GM23338 (cell line): Measurements from ENCODE around the gene DAZAP1. TPM values are rescaled to one million over a fixed set of nuclear protein-coding genes. Genes with fewer than 3 reads are reported as not detected.
A peak's percentile ranks its signal among the peaks of the same experiment; 100 is the strongest.

ENCODE experiments used
- ATAC-seq: fragments of 200-7000 bp; cut with Tn5 transposase; 3 replicates; pipeline ENCODE4 v1.9.1; 2020
- DNase-seq: peaks from one replicate; pipeline ENCODE4 v3.0.0-alpha.2; 2015; ENCODE audit warnings: low spot score
- H2AFZ ChIP-seq: fragments of 200-600 bp; sonication (generic); 2 replicates; pipeline ENCODE4 v1.8.0; 2016; ENCODE audit warnings: antibody characterized with exemption, mild to moderate bottlenecking, moderate library complexity
- H3F3A ChIP-seq: fragments of 200-600 bp; sonication (generic); replicated peaks from 2 replicates; pipeline ENCODE4 v1.8.0; 2017; ENCODE audit warnings: antibody characterized with exemption, mixed run types, low read depth
- H3K27ac ChIP-seq: fragments of 200-600 bp; sonication (generic); 2 replicates; pipeline ENCODE4 v1.6.1; 2016; ENCODE audit warnings: low read depth
- H3K27me3 ChIP-seq: fragments of 200-600 bp; sonication (generic); 2 replicates; pipeline ENCODE4 v1.8.0; 2016; ENCODE audit warnings: mild to moderate bottlenecking, mixed run types, moderate library complexity; ENCODE audit not compliant: insufficient read depth
- H3K36me3 ChIP-seq: fragments of 200-600 bp; sonication (generic); 2 replicates; pipeline ENCODE4 v1.8.0; 2016; ENCODE audit warnings: mild to moderate bottlenecking; ENCODE audit not compliant: insufficient read depth
- H3K4me1 ChIP-seq: fragments of 200-600 bp; sonication (generic); 2 replicates; pipeline ENCODE4 v1.8.0; 2016; ENCODE audit warnings: mild to moderate bottlenecking, moderate library complexity; ENCODE audit not compliant: insufficient read depth
- H3K4me2 ChIP-seq: fragments of 200-600 bp; sonication (generic); 2 replicates; pipeline ENCODE4 v1.7.1; 2017; ENCODE audit warnings: mixed run types
- H3K4me3 ChIP-seq: fragments of 200-600 bp; sonication (generic); 2 replicates; pipeline ENCODE4 v1.6.1; 2016; ENCODE audit warnings: mixed run types
- H3K79me2 ChIP-seq: fragments of 200-600 bp; sonication (generic); replicated peaks from 2 replicates; pipeline ENCODE4 v1.8.0; 2017; ENCODE audit warnings: mild to moderate bottlenecking; ENCODE audit not compliant: insufficient read depth
- H3K9me2 ChIP-seq: fragments of 200-600 bp; sonication (generic); 2 replicates; pipeline ENCODE4 v1.8.0; 2017; ENCODE audit not compliant: insufficient read depth
- H4K20me1 ChIP-seq: fragments of 200-600 bp; sonication (generic); replicated peaks from 2 replicates; pipeline ENCODE4 v1.8.0; 2017; ENCODE audit warnings: mild to moderate bottlenecking; ENCODE audit not compliant: insufficient read depth
- H3K27ac Mint-ChIP-seq: 2 replicates; pipeline ENCODE4 v1.8.0; 2020; ENCODE audit warnings: inconsistent platforms, mild to moderate bottlenecking, moderate library complexity, mixed read lengths
- H3K27me3 Mint-ChIP-seq: 3 replicates; pipeline ENCODE4 v1.8.0; 2022; ENCODE audit warnings: low read depth, mild to moderate bottlenecking, moderate library complexity, mixed read lengths, inconsistent platforms; ENCODE audit not compliant: insufficient read depth, poor library complexity
- H3K36me3 Mint-ChIP-seq: 3 replicates; pipeline ENCODE4 v1.8.0; 2021; ENCODE audit warnings: low read depth, mild to moderate bottlenecking, inconsistent platforms, moderate library complexity, mixed read lengths
- H3K4me1 Mint-ChIP-seq: 3 replicates; pipeline ENCODE4 v1.8.0; 2020; ENCODE audit warnings: mild to moderate bottlenecking, inconsistent platforms, mixed read lengths
- H3K4me3 Mint-ChIP-seq: 3 replicates; pipeline ENCODE4 v1.8.0; 2021; ENCODE audit warnings: moderate library complexity, mild to moderate bottlenecking, inconsistent platforms, mixed read lengths
- H3K9me3 Mint-ChIP-seq: 3 replicates; pipeline ENCODE4 v1.8.0; 2020; ENCODE audit warnings: moderate library complexity, mild to moderate bottlenecking, inconsistent platforms, mixed read lengths
- CREB1 ChIP-seq: fragments of 250-450 bp; sonication (Bioruptor Pico); IDR thresholded peaks from 2 replicates; pipeline ENCODE4 v1.5.0; 2020; ENCODE audit warnings: low read depth, mild to moderate bottlenecking, moderate library complexity
- CTCF ChIP-seq, 2 experiments: fragments of 200-600 bp in 1 of 2; sonication (generic) in 1 of 2; conservative IDR thresholded peaks; 2 replicates each; pipeline versions ENCODE4 v1.5.1 to v1.6.1; 2016 to 2017; ENCODE audit warnings: antibody characterized with exemption in 2 of 2, low read depth in 2 of 2, mild to moderate bottlenecking in 2 of 2, moderate library complexity in 1 of 2
- EZH2 ChIP-seq: fragments of 200-600 bp; sonication (generic); IDR thresholded peaks from one replicate; pipeline ENCODE4 v1.8.0; 2017; ENCODE audit warnings: antibody characterized with exemption, mild to moderate bottlenecking, low read depth; ENCODE audit not compliant: unreplicated experiment
- EZH2phosphoT487 ChIP-seq: fragments of 200-600 bp; sonication (generic); IDR thresholded peaks from one replicate; pipeline ENCODE4 v1.8.1; 2018; ENCODE audit warnings: antibody characterized with exemption; ENCODE audit not compliant: unreplicated experiment
- JUNB ChIP-seq: IDR thresholded peaks from one replicate; pipeline ENCODE4 v1.6.1; 2016; ENCODE audit warnings: antibody characterized with exemption; ENCODE audit not compliant: unreplicated experiment
- POLR2AphosphoS5 ChIP-seq: IDR thresholded peaks from 2 replicates; pipeline ENCODE4 v1.6.1; 2016; ENCODE audit warnings: antibody characterized with exemption, low read depth
- REST ChIP-seq: IDR thresholded peaks from one replicate; pipeline ENCODE4 v1.6.1; 2018; ENCODE audit warnings: antibody characterized with exemption; ENCODE audit not compliant: unreplicated experiment
- STAT1 ChIP-seq: IDR thresholded peaks from one replicate; pipeline ENCODE4 v1.6.1; 2016; ENCODE audit warnings: antibody characterized with exemption; ENCODE audit not compliant: unreplicated experiment
- ZNF114 ChIP-seq: fragments of 250-450 bp; sonication (Bioruptor Pico); IDR thresholded peaks from 2 replicates; pipeline ENCODE4 v1.5.0; 2020; ENCODE audit warnings: mild to moderate bottlenecking, moderate library complexity
- ZNF331 ChIP-seq: fragments of 250-450 bp; sonication (Bioruptor Pico); IDR thresholded peaks from 2 replicates; pipeline ENCODE4 v1.5.0; 2020; ENCODE audit warnings: low read depth, mild to moderate bottlenecking, moderate library complexity
- polyA plus RNA-seq: library from polyadenylated mRNA; unstranded; fragments of >200 nt; fragmentation: Nextera tagmentation; extraction: Ambion mirVana; gene quantifications from 2 replicates; pipeline ENCODE4 v1.2.1, GENCODE V29; 2016
- total RNA-seq: library from RNA; depleted of rRNA; stranded (reverse); fragments of >200 nt; shearing (Covaris generic); gene quantifications from 2 replicates; pipeline ENCODE4 v1.2.3, GENCODE V29; 2014
- TF ChIP-seq, protein P1 (sequence below): IDR thresholded peaks from 2 replicates; pipeline ENCODE4 v1.6.1; 2016; ENCODE audit warnings: antibody characterized with exemption

The DAZAP1 gene
- total and polyA plus RNA-seq, 2 experiments from 2014 or later: 44.1 to 194 TPM

DNA sequence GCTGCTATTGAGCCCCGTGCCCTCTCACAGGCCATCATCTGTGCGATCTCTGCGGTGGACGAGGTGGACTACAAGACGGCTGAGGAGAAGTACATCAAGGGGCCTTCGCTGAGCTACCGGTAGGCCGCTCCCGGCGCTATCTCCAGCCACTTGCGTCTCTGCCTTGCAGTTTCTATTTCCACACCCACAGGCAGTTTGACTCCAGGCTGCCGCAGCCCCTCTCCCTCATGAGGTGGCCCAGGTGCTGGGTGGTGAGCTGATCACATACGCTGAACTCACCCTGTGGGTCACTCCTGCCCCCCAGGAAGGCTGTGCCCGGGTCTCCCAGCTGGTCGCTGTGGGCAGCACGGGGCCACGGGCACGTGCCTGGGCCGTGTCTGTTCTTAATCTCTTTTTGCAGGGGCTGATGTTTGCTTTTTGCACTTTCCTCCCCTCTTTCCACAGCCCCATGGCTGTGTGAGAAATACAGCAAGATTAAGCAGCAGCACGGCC lies 34.3 kb upstream of the DAZAP1 start:
- Mint-ChIP-seq H3K9me3 (no peaks in the 10 kb centered on the region), H3K36me3 (peaks cover 66% of the 10 kb centered on the region), H3K27me3 (peaks cover 4% of the 10 kb centered on the region), H3K27ac (no peak overlapping the region), H3K4me1 (no peaks in the 10 kb centered on the region), H3K4me3 (no peak overlapping the region)
- Histone ChIP-seq H3K4me2 (no peak overlapping the region), H3K79me2 (no peaks in the 10 kb centered on the region), H3K4me1 (no peaks in the 10 kb centered on the region), H3K4me3 (no peak overlapping the region), H2AFZ (no peak overlapping the region), H3K36me3 (peaks cover 7% of the 10 kb centered on the region; the same call in 1 of the 2 replicates), H3K27me3 (no peaks in the 10 kb centered on the region), H3K9me2 (no peaks in the 10 kb centered on the region), H3K27ac (no peak overlapping the region), H3F3A (peaks cover 20% of the 10 kb centered on the region), H4K20me1 (peaks cover 4% of the 10 kb centered on the region; the same call in 1 of the 2 replicates)
- DNase-seq (no peak), ATAC-seq (no peak)
- TF ChIP-seq EZH2phosphoT487: no peak
- no peak for TF ChIP-seq POLR2AphosphoS5
- TF ChIP-seq STAT1: no peak

DNA sequence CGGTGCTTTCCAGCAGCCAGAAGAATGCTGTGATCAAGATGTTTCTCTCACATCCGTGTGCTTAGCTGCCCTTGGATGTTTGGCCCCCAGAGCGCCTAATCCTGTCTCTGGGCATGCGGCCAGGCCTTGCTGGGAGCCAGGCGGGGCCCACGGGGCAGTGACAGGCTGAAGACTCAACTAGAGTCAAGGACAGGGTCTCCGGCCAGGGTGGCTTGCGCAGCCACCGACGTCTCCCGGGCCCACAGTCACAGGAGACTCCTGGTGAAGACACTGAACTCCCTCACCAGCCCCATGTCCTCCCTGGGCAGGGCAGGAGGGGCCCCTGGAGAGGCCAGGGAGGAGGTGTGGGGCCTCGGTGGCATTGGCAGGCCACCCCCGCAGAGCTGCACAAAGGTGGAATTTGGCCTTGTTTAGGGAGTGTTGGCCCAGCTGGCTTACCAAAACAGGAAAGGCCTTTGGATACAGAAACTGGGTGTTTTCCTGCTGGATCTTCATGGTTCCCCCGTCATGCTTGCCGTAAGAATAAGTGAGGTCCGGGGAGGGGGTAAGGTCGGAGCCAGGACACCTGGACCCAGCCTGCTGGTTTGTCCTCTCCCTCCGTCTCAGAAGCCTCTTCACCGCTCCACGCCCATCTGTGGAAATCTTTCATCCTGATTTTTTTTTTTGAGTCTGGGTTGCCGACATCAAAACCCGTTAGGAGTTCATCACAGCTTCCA lies 33.7 kb upstream of the DAZAP1 start:
- Mint-ChIP-seq H3K4me3 (no peak overlapping the region), H3K4me1 (no peaks in the 10 kb centered on the region), H3K27ac (no peak overlapping the region; the same call in 1 of the 2 replicates), H3K36me3 (peaks cover 66% of the 10 kb centered on the region), H3K9me3 (no peaks in the 10 kb centered on the region), H3K27me3 (peaks cover 6% of the 10 kb centered on the region)
- Histone ChIP-seq H3K4me2 (no peak overlapping the region), H3K4me1 (no peaks in the 10 kb centered on the region), H3K79me2 (no peaks in the 10 kb centered on the region), H3K27me3 (no peaks in the 10 kb centered on the region), H3K9me2 (no peaks in the 10 kb centered on the region), H3K36me3 (peaks cover 7% of the 10 kb centered on the region), H3K4me3 (no peak overlapping the region), H2AFZ (no peak overlapping the region), H4K20me1 (peaks cover 8% of the 10 kb centered on the region; the same call in 1 of the 2 replicates), H3K27ac (0 out of 2 replicates have a peak overlapping the region, but pooled peaks have one; percentile 19), H3F3A (peaks cover 20% of the 10 kb centered on the region)
- DNase-seq: no peak
- TF ChIP-seq EZH2phosphoT487: no peak
- ATAC-seq: no peak

DNA sequence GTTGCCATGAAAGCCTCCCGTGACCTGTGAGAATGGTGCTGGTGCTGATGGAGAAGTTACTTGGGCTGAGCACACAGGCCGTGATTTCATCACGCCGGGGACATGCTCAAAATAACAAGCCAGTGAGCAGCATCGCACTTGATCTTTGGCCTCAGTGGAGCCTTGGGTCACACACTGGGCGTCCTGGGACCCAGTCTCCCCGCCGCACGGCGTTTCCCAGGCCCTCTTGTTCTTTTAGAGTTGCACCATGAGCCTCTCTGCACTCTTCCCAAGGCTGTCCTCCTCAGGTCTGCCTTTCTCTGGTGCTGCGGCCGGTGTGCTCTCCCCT lies 33.2 kb upstream of the DAZAP1 start:
- Histone ChIP-seq H4K20me1 (peaks cover 8% of the 10 kb centered on the region; the same call in 1 of the 2 replicates), H3K4me1 (no peaks in the 10 kb centered on the region), H3F3A (peaks cover 20% of the 10 kb centered on the region), H3K27ac (0 out of 2 replicates have a peak overlapping the region, but pooled peaks have one; percentile 19), H3K36me3 (peaks cover 7% of the 10 kb centered on the region), H3K79me2 (no peaks in the 10 kb centered on the region), H3K27me3 (no peaks in the 10 kb centered on the region), H2AFZ (no peak overlapping the region), H3K9me2 (no peaks in the 10 kb centered on the region), H3K4me3 (no peak overlapping the region), H3K4me2 (no peak overlapping the region)
- DNase-seq (no peak), ATAC-seq (no peak)
- TF ChIP-seq POLR2AphosphoS5 (no peak), ZNF331 (CRISPR knock-in tag) (no peak), EZH2phosphoT487 (no peak), STAT1 (no peak), CTCF (conservative IDR thresholded peaks at IDR 0.05; ENCODE audit: low read depth in 2 of 2) (no peak), EZH2 (no peak), CREB1 (CRISPR knock-in tag) (no peak), ZNF114 (no peak), JUNB (no peak), REST (no peak)
- TF ChIP-seq, protein P1, sequence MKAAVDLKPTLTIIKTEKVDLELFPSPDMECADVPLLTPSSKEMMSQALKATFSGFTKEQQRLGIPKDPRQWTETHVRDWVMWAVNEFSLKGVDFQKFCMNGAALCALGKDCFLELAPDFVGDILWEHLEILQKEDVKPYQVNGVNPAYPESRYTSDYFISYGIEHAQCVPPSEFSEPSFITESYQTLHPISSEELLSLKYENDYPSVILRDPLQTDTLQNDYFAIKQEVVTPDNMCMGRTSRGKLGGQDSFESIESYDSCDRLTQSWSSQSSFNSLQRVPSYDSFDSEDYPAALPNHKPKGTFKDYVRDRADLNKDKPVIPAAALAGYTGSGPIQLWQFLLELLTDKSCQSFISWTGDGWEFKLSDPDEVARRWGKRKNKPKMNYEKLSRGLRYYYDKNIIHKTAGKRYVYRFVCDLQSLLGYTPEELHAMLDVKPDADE: no peak
- H3K4me1 Mint-ChIP-seq: no peaks in the 10 kb centered on the region
- peaks cover 6% of the 10 kb centered on the region for H3K27me3 Mint-ChIP-seq
- peaks cover 63% of the 10 kb centered on the region for H3K36me3 Mint-ChIP-seq
- H3K27ac Mint-ChIP-seq: no peak overlapping the region; the same call in 1 of the 2 replicates
- H3K9me3 Mint-ChIP-seq: no peaks in the 10 kb centered on the region
- no peak overlapping the region for H3K4me3 Mint-ChIP-seq
